ENCODE measurements around the gene RETSAT.

- no peak for TF ChIP-seq AEBP2 (tag by site-specific recombination; IDR thresholded peaks at IDR 0.05; ENCODE audit: borderline replicate concordance)
- TF ChIP-seq CTCF (tag by site-specific recombination; IDR thresholded peaks at IDR 0.05) = no peak
- no peak for TF ChIP-seq MZF1 (tag by site-specific recombination; IDR thresholded peaks at IDR 0.05; ENCODE audit: borderline replicate concordance)
- no peak for TF ChIP-seq ZNF24 (tag by site-specific recombination; IDR thresholded peaks at IDR 0.05)
- no peak for TF ChIP-seq ZBTB7A (tag by site-specific recombination; IDR thresholded peaks at IDR 0.05; ENCODE audit: low read depth)
- no peak for TF ChIP-seq ZNF302 (tag by site-specific recombination; IDR thresholded peaks at IDR 0.05; ENCODE audit: low read depth)
- no peak for TF ChIP-seq ZNF530 (tag by site-specific recombination; IDR thresholded peaks at IDR 0.05; ENCODE audit: low read depth)
- TF ChIP-seq IKZF3 (tag by site-specific recombination; IDR thresholded peaks at IDR 0.05) = no peak
- TF ChIP-seq SALL2 (tag by site-specific recombination; IDR thresholded peaks at IDR 0.05; ENCODE audit: borderline replicate concordance) = no peak
- TF ChIP-seq HOXA7 (CRISPR knock-in tag; IDR thresholded peaks at IDR 0.05; ENCODE audit: borderline replicate concordance) = no peak
- TF ChIP-seq ZFP3 (tag by site-specific recombination; IDR thresholded peaks at IDR 0.05; ENCODE audit: low read depth) = no peak
- no peak for TF ChIP-seq ZNF449 (tag by site-specific recombination; IDR thresholded peaks at IDR 0.05)
Observed at GRCh38 chr2:85303780-85304531, 50.4 kb downstream of the RETSAT start.

Measured in HEK293 (cell line).